ENCODE data around the gene FMNL2.

GRCh38 chr2:152658221-152658620 lies 323.2 kb downstream of the FMNL2 start:
- TF ChIP-seq CTCF (IDR thresholded peaks at IDR 0.05) (no peak), POLR2A (IDR thresholded peaks at IDR 0.05) (no peak)

Measured in thyroid gland (tissue), 4 donors.